PC-9 (cell line): ENCODE data around the gene RPL29. TPM values are rescaled to one million over a fixed set of nuclear protein-coding genes. Genes with fewer than 3 reads are reported as not detected.

Experiments used
- BruUV-seq: library from RNA; stranded (reverse); fragments of 400-500 nt; replicated peaks from 2 replicates; lab custom pipeline; 2021; lab: Mats Ljungman, UMichigan
- CTCF ChIA-PET: fragments of 300-600 bp; sonication (Branson Sonifier 250); formaldehyde crosslinking; loops from one replicate; lab custom pipeline; 2022; ENCODE audit warnings: antibody characterized with exemption; lab: Charles Lee
- POLR2A ChIA-PET: fragments of 300-600 bp; sonication (Branson Sonifier 250); formaldehyde crosslinking; loops from one replicate; lab custom pipeline; 2022; ENCODE audit warnings: antibody characterized with exemption; ENCODE audit not compliant: unreplicated experiment; lab: Charles Lee
- DNase-seq, 2 experiments: peaks; one replicate each; pipeline versions ENCODE4 v3.0.0 to v3.0.0-alpha.2; 2015 to 2022; ENCODE audit warnings: mixed read lengths in 1 of 2
- H2AFZ ChIP-seq: fragments of 200-600 bp; sonication (generic); 2 replicates; pipeline ENCODE4 v1.8.1; 2017; ENCODE audit warnings: antibody characterized with exemption
- H3F3A ChIP-seq: fragments of 200-600 bp; sonication (generic); 2 replicates; pipeline ENCODE4 v1.8.1; 2017; ENCODE audit warnings: antibody characterized with exemption, mild to moderate bottlenecking, low read depth; ENCODE audit not compliant: insufficient read depth
- H3K27ac ChIP-seq: fragments of 200-600 bp; sonication (generic); 2 replicates; pipeline ENCODE4 v1.6.1; 2016; ENCODE audit warnings: mixed run types
- H3K27me3 ChIP-seq: fragments of 200-600 bp; sonication (generic); 2 replicates; pipeline ENCODE4 v1.6.1; 2016; ENCODE audit warnings: low read depth, mixed run types; ENCODE audit not compliant: insufficient read depth
- H3K36me3 ChIP-seq: fragments of 200-600 bp; sonication (generic); 2 replicates; pipeline ENCODE4 v1.6.1; 2016; ENCODE audit warnings: low read depth, mixed run types
- H3K4me1 ChIP-seq: fragments of 200-600 bp; sonication (generic); replicated peaks from 2 replicates; pipeline ENCODE4 v1.6.1; 2016; ENCODE audit warnings: mixed run types; ENCODE audit not compliant: insufficient read depth
- H3K4me2 ChIP-seq: fragments of 200-600 bp; sonication (generic); 2 replicates; pipeline ENCODE4 v1.6.1; 2017; ENCODE audit warnings: mixed run types
- H3K4me3 ChIP-seq: fragments of 200-600 bp; sonication (generic); 2 replicates; pipeline ENCODE4 v1.6.1; 2016; ENCODE audit warnings: mixed run types
- H3K79me2 ChIP-seq: fragments of 200-600 bp; sonication (generic); 2 replicates; pipeline ENCODE4 v1.6.1; 2017; ENCODE audit warnings: low read depth, mixed run types
- H3K9me2 ChIP-seq: fragments of 200-600 bp; sonication (generic); 2 replicates; pipeline ENCODE4 v1.8.1; 2017; ENCODE audit warnings: mild to moderate bottlenecking; ENCODE audit not compliant: insufficient read depth
- H3K9me3 ChIP-seq: fragments of 200-600 bp; sonication (generic); 2 replicates; pipeline ENCODE4 v1.8.1; 2016; ENCODE audit warnings: low read depth; ENCODE audit not compliant: insufficient read depth
- H4K20me1 ChIP-seq: fragments of 200-600 bp; sonication (generic); 2 replicates; pipeline ENCODE4 v1.8.1; 2017; ENCODE audit not compliant: insufficient read depth
- CTCF ChIP-seq: fragments of 200-600 bp; sonication (generic); conservative IDR thresholded peaks from 2 replicates; pipeline ENCODE4 v1.6.1; 2017; ENCODE audit warnings: mixed run types, antibody characterized with exemption, mild to moderate bottlenecking, moderate library complexity
- EZH2 ChIP-seq: fragments of 200-600 bp; sonication (generic); IDR thresholded peaks from 2 replicates; pipeline ENCODE4 v1.8.0; 2017; ENCODE audit warnings: antibody characterized with exemption, low read depth
- intact Hi-C: fragments of 100-400 bp; cut with micrococcal nuclease; formaldehyde crosslinking; loops from one replicate; pipeline ENCODE4 v1.10.0; 2022; ENCODE audit not compliant: unreplicated experiment
- total RNA-seq: library from RNA; stranded (reverse); gene quantifications from 2 replicates; pipeline ENCODE4 v1.2.3, GENCODE V29; 2021

Gene RPL29
- total RNA-seq, 1 experiment from 2014 or later = 1,278 TPM

- ChIA-PET CTCF (interaction anchor here (0.6 kb wide), 1 partner anchor 188 kb away, joined by 3 read pairs; no protein-coding TSS in a partner anchor), POLR2A (no interaction called here)
- TF ChIP-seq CTCF = no peak
- no peak for TF ChIP-seq EZH2
Observed at GRCh38 chr3:51962854-51963530, 32.7 kb downstream of the RPL29 start.

GRCh38 chr3:51961602-51962569 is 33.8 kb downstream of the RPL29 start:
- H3K27me3 ChIP-seq = no peaks in the 10 kb centered on the region
- H3F3A ChIP-seq = no peaks in the 10 kb centered on the region
- H3K4me2 ChIP-seq = no peak overlapping the region
- no peaks in the 10 kb centered on the region for H4K20me1 ChIP-seq
- CTCF ChIA-PET = interaction anchor here (0.6 kb wide), 1 partner anchor 189 kb away, joined by 3 read pairs; no protein-coding TSS in a partner anchor
- POLR2A ChIA-PET = no interaction called here
- no peaks in the 10 kb centered on the region for H3K4me1 ChIP-seq
- TF ChIP-seq CTCF (no peak), EZH2 (no peak)
- no peaks in the 10 kb centered on the region for H3K9me2 ChIP-seq
- H3K36me3 ChIP-seq = no peaks in the 10 kb centered on the region
- no peak for DNase-seq
- H3K4me3 ChIP-seq = no peak overlapping the region
- intact Hi-C loops = no loop called here
- H2AFZ ChIP-seq = no peak overlapping the region
- no peaks in the 10 kb centered on the region for H3K9me3 ChIP-seq
- no peak overlapping the region for H3K27ac ChIP-seq
- BruUV-seq = no TSS peak
- H3K79me2 ChIP-seq = no peaks in the 10 kb centered on the region

More at GRCh38 chr3:51962854-51963530, 32.7 kb downstream of the RPL29 start:
- H2AFZ ChIP-seq = no peak overlapping the region
- H3K4me3 ChIP-seq = no peak overlapping the region
- no peak overlapping the region for H3K27ac ChIP-seq
- no peaks in the 10 kb centered on the region for H3K79me2 ChIP-seq
- no peaks in the 10 kb centered on the region for H3F3A ChIP-seq
- no peaks in the 10 kb centered on the region for H4K20me1 ChIP-seq
- no peaks in the 10 kb centered on the region for H3K36me3 ChIP-seq
- H3K9me3 ChIP-seq = no peaks in the 10 kb centered on the region
- H3K4me1 ChIP-seq = peaks cover 3% of the 10 kb centered on the region; the same call in 1 of the 2 replicates
- no peaks in the 10 kb centered on the region for H3K27me3 ChIP-seq
- no peak overlapping the region for H3K4me2 ChIP-seq
- no peak for DNase-seq
- BruUV-seq = no TSS peak
- intact Hi-C loops = no loop called here
- no peaks in the 10 kb centered on the region for H3K9me2 ChIP-seq

GRCh38 chr3:51961011-51961410 is 34.7 kb downstream of the RPL29 start:
- intact Hi-C loops = no loop called here
- TF ChIP-seq CTCF (no peak), EZH2 (no peak)
- ChIA-PET CTCF (no interaction called here), POLR2A (no interaction called here)
- Histone ChIP-seq H3K4me1 (no peaks in the 10 kb centered on the region), H3K4me3 (no peak overlapping the region), H3K9me3 (no peaks in the 10 kb centered on the region), H3K36me3 (no peaks in the 10 kb centered on the region), H3K4me2 (no peak overlapping the region), H3K79me2 (no peaks in the 10 kb centered on the region), H4K20me1 (no peaks in the 10 kb centered on the region), H3K9me2 (no peaks in the 10 kb centered on the region), H3K27ac (no peak overlapping the region), H2AFZ (no peak overlapping the region), H3F3A (no peaks in the 10 kb centered on the region), H3K27me3 (no peaks in the 10 kb centered on the region)
- BruUV-seq = no TSS peak
- DNase-seq = no peak
